CD14-positive monocyte (primary cell): Measurements from ENCODE around the gene ZCCHC14. TPM values are rescaled to one million over a fixed set of nuclear protein-coding genes. Genes with fewer than 3 reads are reported as not detected.
"Not testable (repeated sequence)": the region's sequence is repeated elsewhere in the genome, so short reads cannot be mapped to it uniquely, and the experiment has no call there.

ENCODE experiments used
- DNase-seq, 3 donors: peaks; one replicate each; pipeline ENCODE4 v3.0.0-alpha.2; 2011 to 2022
- H2AFZ ChIP-seq: 2 replicates; pipeline ENCODE4 v1.6.0; 2012; ENCODE audit warnings: mild to moderate bottlenecking, low read depth, low read length, inconsistent platforms; ENCODE audit not compliant: insufficient read depth, poor library complexity, severe bottlenecking
- H3K27ac ChIP-seq, 2 donors: 1 replicate in 1 of 2; 2 replicates in 1 of 2; pipeline ENCODE4 v1.5.1; 2012 to 2013; ENCODE audit warnings: low read length in 2 of 2, control low read depth in 1 of 2, inconsistent platforms in 1 of 2, low read depth in 1 of 2, mild to moderate bottlenecking in 1 of 2
- H3K27me3 ChIP-seq, 2 donors: one replicate each; pipeline versions ENCODE4 v1.6.0 to v1.6.1; 2011 to 2013; ENCODE audit warnings: low read length in 2 of 2; ENCODE audit not compliant: control insufficient read depth in 2 of 2, insufficient read depth in 2 of 2
- H3K36me3 ChIP-seq, 2 donors: replicated peaks in 1 of 2; 1 replicate in 1 of 2; 2 replicates in 1 of 2; pipeline versions ENCODE4 v1.5.1 to v1.6.1; 2012 to 2013; ENCODE audit warnings: low read length in 2 of 2, control low read depth in 1 of 2, inconsistent platforms in 1 of 2, mild to moderate bottlenecking in 1 of 2; ENCODE audit not compliant: insufficient read depth in 2 of 2, control insufficient read depth in 1 of 2
- H3K4me1 ChIP-seq, 2 donors: 1 replicate in 1 of 2; 2 replicates in 1 of 2; pipeline versions ENCODE4 v1.5.1 to v1.6.1; 2012 to 2013; ENCODE audit warnings: low read length in 2 of 2, control low read depth in 1 of 2, inconsistent platforms in 1 of 2, mild to moderate bottlenecking in 1 of 2, moderate library complexity in 1 of 2; ENCODE audit not compliant: insufficient read depth in 2 of 2, control insufficient read depth in 1 of 2
- H3K4me2 ChIP-seq: replicated peaks from 2 replicates; pipeline ENCODE3; 2012; ENCODE audit warnings: low read length, moderate library complexity, mild to moderate bottlenecking; ENCODE audit not compliant: poor library complexity, severe bottlenecking; ENCODE audit errors: extremely low read depth
- H3K4me3 ChIP-seq, 3 experiments: fragments of 200-600 bp in 1 of 3; sonication (generic) in 1 of 3; replicated peaks in 1 of 3; 1 replicate in 2 of 3; 2 replicates in 1 of 3; pipeline ENCODE4 v1.5.1; 2011 to 2013; ENCODE audit warnings: low read length in 3 of 3, mild to moderate bottlenecking in 3 of 3, control low read depth in 2 of 3, low read depth in 2 of 3, inconsistent platforms in 1 of 3, moderate library complexity in 1 of 3
- H3K79me2 ChIP-seq: 2 replicates; pipeline ENCODE4 v1.6.0; 2012; ENCODE audit warnings: mild to moderate bottlenecking, control low read depth, inconsistent platforms, low read length, moderate library complexity; ENCODE audit not compliant: insufficient read depth
- H3K9ac ChIP-seq: 2 replicates; pipeline ENCODE4 v1.6.0; 2017; ENCODE audit warnings: low read length, mild to moderate bottlenecking; ENCODE audit not compliant: insufficient read depth, poor library complexity, severe bottlenecking
- H3K9me3 ChIP-seq, 2 donors: replicated peaks in 1 of 2; 1 replicate in 1 of 2; 2 replicates in 1 of 2; pipeline versions ENCODE4 v1.5.1 to v1.6.1; 2012 to 2013; ENCODE audit warnings: low read length in 2 of 2, control low read depth in 1 of 2; ENCODE audit not compliant: control insufficient read depth in 1 of 2, insufficient read depth in 1 of 2
- H4K20me1 ChIP-seq: 2 replicates; pipeline ENCODE4 v1.6.0; 2012; ENCODE audit warnings: mild to moderate bottlenecking, low read length, control low read depth, moderate library complexity; ENCODE audit not compliant: insufficient read depth
- H3K27ac Mint-ChIP-seq, 7 donors: one replicate each; pipeline ENCODE4 v1.8.0; 2020; ENCODE audit warnings: mild to moderate bottlenecking in 7 of 7, mixed read lengths in 7 of 7, moderate library complexity in 6 of 7, inconsistent platforms in 2 of 7
- H3K27me3 Mint-ChIP-seq, 3 donors: one replicate each; pipeline ENCODE4 v1.8.0; 2021 to 2022; ENCODE audit warnings: low read depth in 3 of 3, mild to moderate bottlenecking in 3 of 3, mixed read lengths in 3 of 3, moderate library complexity in 3 of 3, inconsistent platforms in 1 of 3
- H3K36me3 Mint-ChIP-seq, 2 donors: one replicate each; pipeline ENCODE4 v1.8.0; 2020; ENCODE audit warnings: mixed read lengths in 2 of 2, inconsistent platforms in 1 of 2, mild to moderate bottlenecking in 1 of 2
- H3K4me1 Mint-ChIP-seq: one replicate; pipeline ENCODE4 v1.8.0; 2020; ENCODE audit warnings: mild to moderate bottlenecking, mixed read lengths
- H3K4me3 Mint-ChIP-seq, 2 donors: one replicate each; pipeline ENCODE4 v1.8.0; 2020; ENCODE audit warnings: mild to moderate bottlenecking in 2 of 2, mixed read lengths in 2 of 2, moderate library complexity in 1 of 2
- H3K9me3 Mint-ChIP-seq, 7 donors: one replicate each; pipeline ENCODE4 v1.8.0; 2020 to 2022; ENCODE audit warnings: mixed read lengths in 7 of 7, mild to moderate bottlenecking in 6 of 7, moderate library complexity in 6 of 7, inconsistent platforms in 2 of 7
- CTCF ChIP-seq: fragments of 200-600 bp; IDR thresholded peaks from one replicate; pipeline ENCODE4 v1.8.0; 2022; ENCODE audit warnings: antibody characterized with exemption, mild to moderate bottlenecking
- WGBS: methylation state at CpG from one replicate; pipeline ENCODE4 v1.1.5; 2013; ENCODE audit warnings: missing lambda C conversion rate; ENCODE audit not compliant: insufficient coverage; 5-methylcytosine and 5-hydroxymethylcytosine counted together
- intact Hi-C, 2 donors: fragments of 100-400 bp; cut with micrococcal nuclease; formaldehyde crosslinking; loops; one replicate each; pipeline versions ENCODE4 v1.15.0 to v1.15.1; 2023
- polyA plus RNA-seq, 3 donors: library from polyadenylated mRNA; depleted of rRNA in 1 of 3; unstranded in 2 of 3; stranded (reverse) in 1 of 3; fragments of 300-500 nt in 2 of 3; fragments of >200 nt in 1 of 3; fragmentation: Illumina TruSeq in 2 of 3; gene quantifications; 1 replicate in 2 of 3; 2 replicates in 1 of 3; pipeline ENCODE4 v1.2.3, GENCODE V29; 2012 to 2021

The ZCCHC14 gene
- polyA plus RNA-seq, 3 donors: 0.11 to 4.0 (median 0.22) TPM

- no peak overlapping the region for H2AFZ ChIP-seq
- H3K4me3 Mint-ChIP-seq: no peak overlapping the region
- H3K4me1 Mint-ChIP-seq: peaks cover 13% of the 10 kb centered on the region
- H3K36me3 Mint-ChIP-seq: peaks cover 13 to 26% of the 10 kb centered on the region in 2 donors
- H3K27ac ChIP-seq: no peak overlapping the region
- no peaks in the 10 kb centered on the region for H3K27me3 ChIP-seq
- no peaks in the 10 kb centered on the region for H3K36me3 ChIP-seq
- no peak overlapping the region for H3K4me2 ChIP-seq
- H3K9me3 Mint-ChIP-seq: peaks cover 0 to 2% (median 0%) of the 10 kb centered on the region in 7 donors
- peaks cover 0 to 2% (median 2%) of the 10 kb centered on the region in 3 donors for H3K27me3 Mint-ChIP-seq
- DNase-seq: no peak
- no peak for TF ChIP-seq CTCF
- intact Hi-C loops: no loop called here
- no peaks in the 10 kb centered on the region for H3K79me2 ChIP-seq
- no peak overlapping the region for H3K4me3 ChIP-seq
- WGBS: 93% methylated on average over 3 of the region's 9 CpGs
- peaks cover under 1% of the 10 kb centered on the region in 2 donors for H3K4me1 ChIP-seq
- H4K20me1 ChIP-seq: peaks cover 23% of the 10 kb centered on the region
- no peak overlapping the region for H3K27ac Mint-ChIP-seq
- no peaks in the 10 kb centered on the region for H3K9me3 ChIP-seq
- no peak overlapping the region for H3K9ac ChIP-seq
Observed at GRCh38 chr16:87482266-87482665, 10.6 kb downstream of the ZCCHC14 start.

- peak overlapping the region in 1 of 7 donors; percentile 35 for H3K27ac Mint-ChIP-seq
Observed at GRCh38 chr16:87481711-87482110, 11.1 kb downstream of the ZCCHC14 start.

GRCh38 chr16:87477209-87477981 is 15.4 kb downstream of the ZCCHC14 start:
- H3K4me1 ChIP-seq, H3K4me3 Mint-ChIP-seq, intact Hi-C loops, H3K36me3 ChIP-seq, H3K79me2 ChIP-seq, H3K4me3 ChIP-seq, H3K27me3 Mint-ChIP-seq, H3K9me3 ChIP-seq, H3K27ac ChIP-seq, H3K9ac ChIP-seq, H3K4me1 Mint-ChIP-seq, H2AFZ ChIP-seq, H3K4me2 ChIP-seq, DNase-seq, H3K9me3 Mint-ChIP-seq, H3K27me3 ChIP-seq: not testable (repeated sequence)
- peak overlapping the region in 1 of 7 donors; percentile 10 for H3K27ac Mint-ChIP-seq
- peaks cover 30% of the 10 kb centered on the region for H4K20me1 ChIP-seq
- 95% methylated on average over 23 of the region's 30 CpGs for WGBS
- H3K36me3 Mint-ChIP-seq: peaks cover 18 to 20% of the 10 kb centered on the region in 2 donors

More at GRCh38 chr16:87481711-87482110, 11.1 kb downstream of the ZCCHC14 start:
- H3K4me2 ChIP-seq, H3K9me3 ChIP-seq, H3K27me3 Mint-ChIP-seq, H3K27ac ChIP-seq, H3K4me1 ChIP-seq, H3K4me3 Mint-ChIP-seq, DNase-seq, intact Hi-C loops, H3K9ac ChIP-seq, H3K4me3 ChIP-seq, H3K36me3 ChIP-seq, H3K9me3 Mint-ChIP-seq, H2AFZ ChIP-seq, H3K27me3 ChIP-seq, H3K79me2 ChIP-seq: not testable (repeated sequence)
- Mint-ChIP-seq H3K4me1 (peaks cover 11% of the 10 kb centered on the region), H3K36me3 (peaks cover 13 to 26% of the 10 kb centered on the region in 2 donors)
- peaks cover 18% of the 10 kb centered on the region for H4K20me1 ChIP-seq
- WGBS: no CpG with 5 or more reads among the region's 5 CpGs
